Progenitor cell of endocrine pancreas (in vitro differentiated cells): Measurements from ENCODE around the gene GGPS1. TPM values are rescaled to one million over a fixed set of nuclear protein-coding genes. Genes with fewer than 3 reads are reported as not detected.
A peak's percentile ranks its signal among the peaks of the same experiment; 100 is the strongest.

Experiments
- DNase-seq: peaks from one replicate; pipeline ENCODE4 v3.0.0; 2021; ENCODE audit warnings: low spot score; ENCODE audit not compliant: unreplicated experiment
- H3K27ac Mint-ChIP-seq: 2 replicates; pipeline ENCODE4 v1.8.0; 2021; ENCODE audit warnings: mild to moderate bottlenecking, moderate library complexity, mixed read lengths
- H3K27me3 Mint-ChIP-seq: 2 replicates; pipeline ENCODE4 v1.8.0; 2021; ENCODE audit warnings: mixed read lengths
- H3K36me3 Mint-ChIP-seq: 2 replicates; pipeline ENCODE4 v1.8.0; 2022; ENCODE audit warnings: mixed read lengths; ENCODE audit not compliant: insufficient read depth
- H3K4me1 Mint-ChIP-seq: 2 replicates; pipeline ENCODE4 v1.8.0; 2021; ENCODE audit warnings: low read depth, mixed read lengths
- H3K4me3 Mint-ChIP-seq: 2 replicates; pipeline ENCODE4 v1.8.0; 2021; ENCODE audit warnings: low read depth, mild to moderate bottlenecking, moderate library complexity, mixed read lengths
- H3K9me3 Mint-ChIP-seq: 2 replicates; pipeline ENCODE4 v1.8.0; 2021; ENCODE audit warnings: low read depth, mixed read lengths
- total RNA-seq: library from RNA; stranded (reverse); gene quantifications from 2 replicates; pipeline ENCODE4 v1.2.1, GENCODE V29; 2021
- TF ChIP-seq, protein P1 (sequence below): fragments of 200-600 bp; sonication (generic); IDR thresholded peaks from one replicate; pipeline ENCODE4 v1.5.0; 2021; ENCODE audit warnings: antibody characterized with exemption, mild to moderate bottlenecking; ENCODE audit not compliant: unreplicated experiment

Gene GGPS1
- total RNA-seq, 1 donor from 2014 or later: 50.6 TPM

- Mint-ChIP-seq H3K27ac (no peak overlapping the region), H3K9me3 (peaks cover 13% of the 10 kb centered on the region), H3K36me3 (peaks cover 9% of the 10 kb centered on the region), H3K4me1 (peaks cover 17% of the 10 kb centered on the region), H3K4me3 (no peak overlapping the region), H3K27me3 (no peaks in the 10 kb centered on the region)
- DNase-seq: no peak
- TF ChIP-seq, protein P1, sequence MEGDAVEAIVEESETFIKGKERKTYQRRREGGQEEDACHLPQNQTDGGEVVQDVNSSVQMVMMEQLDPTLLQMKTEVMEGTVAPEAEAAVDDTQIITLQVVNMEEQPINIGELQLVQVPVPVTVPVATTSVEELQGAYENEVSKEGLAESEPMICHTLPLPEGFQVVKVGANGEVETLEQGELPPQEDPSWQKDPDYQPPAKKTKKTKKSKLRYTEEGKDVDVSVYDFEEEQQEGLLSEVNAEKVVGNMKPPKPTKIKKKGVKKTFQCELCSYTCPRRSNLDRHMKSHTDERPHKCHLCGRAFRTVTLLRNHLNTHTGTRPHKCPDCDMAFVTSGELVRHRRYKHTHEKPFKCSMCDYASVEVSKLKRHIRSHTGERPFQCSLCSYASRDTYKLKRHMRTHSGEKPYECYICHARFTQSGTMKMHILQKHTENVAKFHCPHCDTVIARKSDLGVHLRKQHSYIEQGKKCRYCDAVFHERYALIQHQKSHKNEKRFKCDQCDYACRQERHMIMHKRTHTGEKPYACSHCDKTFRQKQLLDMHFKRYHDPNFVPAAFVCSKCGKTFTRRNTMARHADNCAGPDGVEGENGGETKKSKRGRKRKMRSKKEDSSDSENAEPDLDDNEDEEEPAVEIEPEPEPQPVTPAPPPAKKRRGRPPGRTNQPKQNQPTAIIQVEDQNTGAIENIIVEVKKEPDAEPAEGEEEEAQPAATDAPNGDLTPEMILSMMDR: no peak
Measured at GRCh38 chr1:235297579-235297978, 30.8 kb upstream of the GGPS1 start.

- Mint-ChIP-seq H3K4me3 (no peak overlapping the region), H3K9me3 (peaks cover 13% of the 10 kb centered on the region), H3K4me1 (peaks cover 14% of the 10 kb centered on the region), H3K27me3 (no peaks in the 10 kb centered on the region), H3K36me3 (peaks cover 12% of the 10 kb centered on the region), H3K27ac (no peak overlapping the region)
- TF ChIP-seq, protein P1: no peak
- no peak for DNase-seq
Measured at GRCh38 chr1:235298758-235299157, 29.6 kb upstream of the GGPS1 start.

DNA sequence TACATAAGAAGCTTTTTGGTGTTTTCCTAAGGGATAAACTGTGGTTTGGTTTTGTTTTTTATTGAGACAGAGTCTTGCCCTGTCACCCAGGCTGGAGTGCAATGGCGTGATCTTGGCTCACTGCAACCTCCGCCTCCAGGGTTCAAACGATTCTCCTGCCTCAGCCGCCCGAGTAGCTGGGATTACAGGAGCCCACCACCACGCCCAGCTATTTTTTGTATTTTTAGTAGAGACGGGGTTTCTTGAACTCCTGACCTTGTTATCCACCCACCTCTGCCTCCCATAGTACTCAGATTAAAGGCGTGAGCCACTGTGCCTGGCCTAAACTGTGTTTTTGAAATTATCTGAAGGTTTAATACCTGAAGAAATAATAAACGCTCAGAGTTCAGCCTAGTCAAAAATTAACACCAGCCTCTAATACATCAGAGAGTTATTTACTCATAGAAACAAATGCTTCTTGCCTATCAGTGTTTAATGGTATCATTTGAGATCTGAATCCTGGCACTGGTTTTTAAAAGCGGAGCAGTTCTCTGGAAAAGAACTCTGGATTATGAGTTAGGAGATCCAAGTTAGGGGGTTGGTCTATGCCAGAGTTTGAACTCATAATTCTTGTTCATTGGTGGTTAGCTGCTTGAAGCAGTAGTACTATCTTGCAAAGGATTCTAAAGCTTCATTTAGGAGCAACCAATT lies 29.1 kb upstream of the GGPS1 start:
- TF ChIP-seq, protein P1: no peak
- Mint-ChIP-seq H3K27me3 (no peaks in the 10 kb centered on the region), H3K36me3 (peaks cover 13% of the 10 kb centered on the region), H3K4me1 (peaks cover 15% of the 10 kb centered on the region), H3K9me3 (peaks cover 13% of the 10 kb centered on the region), H3K27ac (peak overlapping the region; percentile 87), H3K4me3 (no peak overlapping the region)
- no peak for DNase-seq

GRCh38 chr1:235302143-235302542 lies 26.2 kb upstream of the GGPS1 start:
- Mint-ChIP-seq H3K4me3 (no peak overlapping the region), H3K4me1 (peaks cover 24% of the 10 kb centered on the region), H3K9me3 (peaks cover 6% of the 10 kb centered on the region), H3K27ac (no peak overlapping the region), H3K27me3 (no peaks in the 10 kb centered on the region), H3K36me3 (peaks cover 12% of the 10 kb centered on the region)
- no peak for DNase-seq
- TF ChIP-seq, protein P1: no peak

GRCh38 chr1:235304549-235305451 lies 23.6 kb upstream of the GGPS1 start:
- Mint-ChIP-seq H3K4me3 (no peak overlapping the region), H3K27me3 (no peaks in the 10 kb centered on the region), H3K4me1 (peaks cover 17% of the 10 kb centered on the region), H3K9me3 (no peaks in the 10 kb centered on the region), H3K36me3 (peaks cover 13% of the 10 kb centered on the region), H3K27ac (peak overlapping the region; percentile 90)
- DNase-seq: no peak
- TF ChIP-seq, protein P1: no peak
